BE2C (cell line): ENCODE data around the gene PTPRG.

Experiments
- DNase-seq: peaks from one replicate; pipeline ENCODE4 v3.0.0-alpha.2; 2020
- H3K27me3 ChIP-seq: fragments of 250-450 bp; sonication (Bioruptor Pico); 2 replicates; pipeline ENCODE4 v1.5.1; 2020; ENCODE audit warnings: mild to moderate bottlenecking
- H3K36me3 ChIP-seq: fragments of 250-450 bp; sonication (Bioruptor Pico); 2 replicates; pipeline ENCODE4 v1.5.1; 2020; ENCODE audit warnings: mild to moderate bottlenecking
- H3K4me1 ChIP-seq: fragments of 250-450 bp; sonication (Bioruptor Pico); 2 replicates; pipeline ENCODE4 v1.5.1; 2020
- H3K4me3 ChIP-seq: 2 replicates; pipeline ENCODE4 v1.5.1; 2011; ENCODE audit warnings: low read depth, low read length
- H3K9me3 ChIP-seq: fragments of 250-450 bp; sonication (Bioruptor Pico); 2 replicates; pipeline ENCODE4 v1.5.1; 2020
- TF ChIP-seq, protein P1 (sequence below): IDR thresholded peaks from 2 replicates; pipeline ENCODE4 v1.5.1; 2012; ENCODE audit warnings: mild to moderate bottlenecking, low read depth, low read length

PTPRG gene

DNA sequence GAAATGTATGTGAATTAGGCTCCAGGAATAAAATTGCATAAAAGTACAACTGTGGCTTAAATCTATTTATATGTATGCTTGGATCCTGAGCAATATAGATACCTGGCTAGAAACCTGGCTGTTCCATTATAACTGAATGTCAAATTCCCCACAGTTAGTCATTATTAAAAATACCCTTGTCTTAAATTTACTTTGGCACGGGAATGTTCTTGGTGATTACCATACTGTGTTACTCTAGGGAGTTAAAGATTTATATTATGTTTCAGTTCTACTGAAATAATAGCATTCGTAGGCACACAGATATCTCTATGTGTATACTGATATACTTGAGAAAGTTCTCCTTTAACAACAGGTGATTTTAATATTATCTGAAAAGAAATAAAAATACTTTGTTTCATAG, 394.1 kb downstream of the PTPRG start:
- TF ChIP-seq, protein P1, sequence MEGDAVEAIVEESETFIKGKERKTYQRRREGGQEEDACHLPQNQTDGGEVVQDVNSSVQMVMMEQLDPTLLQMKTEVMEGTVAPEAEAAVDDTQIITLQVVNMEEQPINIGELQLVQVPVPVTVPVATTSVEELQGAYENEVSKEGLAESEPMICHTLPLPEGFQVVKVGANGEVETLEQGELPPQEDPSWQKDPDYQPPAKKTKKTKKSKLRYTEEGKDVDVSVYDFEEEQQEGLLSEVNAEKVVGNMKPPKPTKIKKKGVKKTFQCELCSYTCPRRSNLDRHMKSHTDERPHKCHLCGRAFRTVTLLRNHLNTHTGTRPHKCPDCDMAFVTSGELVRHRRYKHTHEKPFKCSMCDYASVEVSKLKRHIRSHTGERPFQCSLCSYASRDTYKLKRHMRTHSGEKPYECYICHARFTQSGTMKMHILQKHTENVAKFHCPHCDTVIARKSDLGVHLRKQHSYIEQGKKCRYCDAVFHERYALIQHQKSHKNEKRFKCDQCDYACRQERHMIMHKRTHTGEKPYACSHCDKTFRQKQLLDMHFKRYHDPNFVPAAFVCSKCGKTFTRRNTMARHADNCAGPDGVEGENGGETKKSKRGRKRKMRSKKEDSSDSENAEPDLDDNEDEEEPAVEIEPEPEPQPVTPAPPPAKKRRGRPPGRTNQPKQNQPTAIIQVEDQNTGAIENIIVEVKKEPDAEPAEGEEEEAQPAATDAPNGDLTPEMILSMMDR = no peak
- DNase-seq = no peak
- H3K4me1 ChIP-seq = peaks cover 14% of the 10 kb centered on the region
- H3K9me3 ChIP-seq = no peaks in the 10 kb centered on the region
- H3K4me3 ChIP-seq = no peak overlapping the region
- no peaks in the 10 kb centered on the region for H3K27me3 ChIP-seq
- no peaks in the 10 kb centered on the region for H3K36me3 ChIP-seq

DNA sequence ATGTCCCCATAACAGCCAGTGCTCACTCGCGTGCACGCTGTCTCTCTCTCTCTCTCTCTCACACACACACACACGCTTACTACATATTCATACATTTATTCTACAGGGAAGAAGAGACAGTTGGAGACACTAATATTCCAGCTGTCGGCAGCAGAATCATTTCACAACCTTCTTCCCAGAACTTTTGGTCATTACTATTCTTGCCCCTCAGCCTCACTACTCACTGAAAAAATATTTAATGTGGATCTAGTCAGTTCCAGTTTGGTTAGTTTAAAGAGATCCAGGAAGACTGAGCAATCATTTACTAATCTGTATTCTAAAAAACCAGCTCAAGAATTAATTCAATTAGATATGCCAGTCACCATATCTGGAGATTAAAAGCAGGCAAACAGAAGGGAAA, 394.9 kb downstream of the PTPRG start:
- Histone ChIP-seq H3K36me3 (no peaks in the 10 kb centered on the region), H3K9me3 (no peaks in the 10 kb centered on the region)
- DNase-seq = no peak

DNA sequence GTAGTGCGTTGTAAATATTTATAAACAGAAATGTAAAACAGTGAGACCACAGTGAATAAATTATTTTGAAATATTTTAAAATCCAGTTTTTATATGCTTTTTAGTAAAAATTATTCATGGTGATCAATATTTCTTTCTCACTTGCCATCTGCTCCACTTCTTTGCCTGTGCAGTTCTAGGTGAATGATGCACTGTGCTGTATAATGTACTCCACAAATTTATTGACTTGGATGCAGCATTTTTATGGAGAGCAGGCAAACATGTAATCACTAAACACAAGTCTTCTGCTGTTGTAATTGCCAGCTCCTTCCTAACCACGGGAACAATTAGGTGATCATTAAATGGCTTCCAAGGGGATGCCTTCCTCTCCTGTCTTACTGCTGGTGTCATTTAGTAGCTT, 395.9 kb downstream of the PTPRG start:
- Histone ChIP-seq H3K27me3 (no peaks in the 10 kb centered on the region), H3K9me3 (no peaks in the 10 kb centered on the region), H3K4me3 (no peak overlapping the region), H3K4me1 (peaks cover 14% of the 10 kb centered on the region), H3K36me3 (no peaks in the 10 kb centered on the region)
- no peak for DNase-seq
- TF ChIP-seq, protein P1 = no peak

More for the DNA sequence above, 394.9 kb downstream of the PTPRG start:
- Histone ChIP-seq H3K27me3 (no peaks in the 10 kb centered on the region), H3K4me1 (peaks cover 14% of the 10 kb centered on the region), H3K4me3 (peak overlapping the region; percentile 9; the same call in 1 of the 2 replicates)
- TF ChIP-seq, protein P1 = no peak

DNA sequence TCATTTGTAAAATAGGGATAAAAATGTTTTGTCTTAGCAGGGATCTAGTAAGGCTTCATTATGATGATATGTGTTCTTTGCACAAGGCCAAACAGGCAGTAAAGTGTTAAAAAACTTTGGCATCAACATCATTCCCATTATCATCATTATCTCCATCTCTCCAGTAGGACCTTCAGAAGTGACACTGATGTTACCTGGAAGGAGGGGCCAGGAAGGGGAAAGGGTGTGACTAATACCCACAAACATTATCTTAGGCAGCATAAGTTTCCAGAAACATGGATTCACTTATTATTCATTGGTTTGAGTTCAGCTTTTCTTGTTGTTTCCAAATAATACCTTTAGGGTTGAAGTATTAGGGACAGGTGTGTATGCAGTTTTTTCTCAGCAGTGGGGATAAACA, 399.6 kb downstream of the PTPRG start:
- H3K4me3 ChIP-seq = no peak overlapping the region
- no peaks in the 10 kb centered on the region for H3K9me3 ChIP-seq
- TF ChIP-seq, protein P1 = no peak
- no peaks in the 10 kb centered on the region for H3K36me3 ChIP-seq
- peaks cover 8% of the 10 kb centered on the region for H3K4me1 ChIP-seq
- H3K27me3 ChIP-seq = no peaks in the 10 kb centered on the region
- no peak for DNase-seq

DNA sequence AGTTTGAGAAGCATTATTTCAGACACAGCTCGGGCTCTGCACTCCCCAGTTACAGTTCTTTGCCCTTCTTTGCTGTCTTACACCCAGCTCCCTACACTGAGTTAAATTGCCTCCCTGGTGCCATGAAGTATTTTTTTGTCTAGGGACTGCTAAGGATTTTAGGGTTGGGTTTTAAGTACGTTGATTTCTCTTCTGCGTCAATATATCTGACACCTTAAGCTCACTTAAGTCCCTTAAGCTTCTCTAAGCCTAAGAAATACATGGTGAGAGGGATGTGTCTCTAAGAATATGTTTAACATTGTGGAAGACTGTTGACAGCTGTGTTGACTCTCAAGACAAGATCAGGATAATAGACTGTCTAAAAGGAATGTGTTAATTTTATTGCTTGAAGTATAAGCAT, 400.5 kb downstream of the PTPRG start:
- H3K4me1 ChIP-seq = peaks cover 2% of the 10 kb centered on the region
- no peak overlapping the region for H3K4me3 ChIP-seq
- no peak for DNase-seq
- H3K27me3 ChIP-seq = no peaks in the 10 kb centered on the region
- H3K9me3 ChIP-seq = no peaks in the 10 kb centered on the region
- TF ChIP-seq, protein P1 = no peak
- H3K36me3 ChIP-seq = no peaks in the 10 kb centered on the region

DNA sequence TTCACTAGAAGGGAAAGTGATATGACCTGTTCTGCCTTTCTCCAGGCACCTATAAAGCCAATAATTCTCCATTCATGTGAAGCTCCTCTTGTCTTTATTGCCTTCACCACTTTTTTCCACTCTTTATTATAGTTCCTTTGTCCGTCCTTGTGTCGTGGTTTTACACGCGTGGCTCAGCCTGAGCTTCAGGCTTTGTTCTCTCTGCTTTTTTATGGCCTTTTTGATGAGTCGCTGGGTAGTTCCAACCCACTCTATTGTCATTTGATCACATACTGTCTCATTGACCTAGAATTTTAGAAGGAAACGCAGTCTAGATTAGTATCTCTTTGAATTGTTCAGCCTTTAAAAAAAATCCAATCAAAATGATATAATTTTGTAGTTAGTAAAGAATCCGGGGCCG, 403.2 kb downstream of the PTPRG start:
- H3K4me1 ChIP-seq = no peaks in the 10 kb centered on the region; the same call in 1 of the 2 replicates
- H3K36me3 ChIP-seq = no peaks in the 10 kb centered on the region
- DNase-seq = no peak
- no peaks in the 10 kb centered on the region for H3K27me3 ChIP-seq
- no peaks in the 10 kb centered on the region for H3K9me3 ChIP-seq
- no peak overlapping the region for H3K4me3 ChIP-seq
- TF ChIP-seq, protein P1 = no peak
